SK-N-SH (cell line): ENCODE data around the gene AGL. TPM values are rescaled to one million over a fixed set of nuclear protein-coding genes. Genes with fewer than 3 reads are reported as not detected.

Experiments used
- CTCF ChIA-PET: fragments of 300-600, 350-600 bp; formaldehyde crosslinking; extraction: SDS; loops from one replicate; lab custom pipeline; 2021; lab: Yijun Ruan, JAX
- POLR2A ChIA-PET: fragments of 350-600 bp; sonication (Branson Sonifier 250); formaldehyde crosslinking; extraction: SDS; loops from one replicate; lab custom pipeline; 2020; ENCODE audit warnings: antibody characterized with exemption, inconsistent platforms; lab: Yijun Ruan, JAX
- DNase-seq: peaks from one replicate; pipeline ENCODE4 v3.0.0; 2012
- H2AFZ ChIP-seq: fragments of 200-600 bp; sonication (generic); 2 replicates; pipeline ENCODE4 v1.8.1; 2016; ENCODE audit warnings: antibody characterized with exemption, mild to moderate bottlenecking, low read depth
- H3F3A ChIP-seq: fragments of 200-600 bp; sonication (generic); replicated peaks from 2 replicates; pipeline ENCODE3; 2016; ENCODE audit warnings: antibody characterized with exemption, mild to moderate bottlenecking; ENCODE audit not compliant: insufficient read depth
- H3K27ac ChIP-seq, 2 experiments: fragments of 200-500 bp in 1 of 2; fragments of 200-600 bp in 1 of 2; sonication (Bioruptor generic) in 1 of 2; sonication (generic), shearing (Covaris generic) in 1 of 2; 2 replicates each; pipeline versions ENCODE4 v1.5.1 to v1.6.1; 2014 to 2016; ENCODE audit warnings: low read depth in 2 of 2, inconsistent platforms in 1 of 2, low read length in 1 of 2, mild to moderate bottlenecking in 1 of 2, mixed read lengths in 1 of 2
- H3K27me3 ChIP-seq: fragments of 200-600 bp; sonication (generic), shearing (Covaris generic); 2 replicates; pipeline ENCODE4 v1.6.1; 2016; ENCODE audit warnings: mixed run types; ENCODE audit not compliant: insufficient read depth
- H3K36me3 ChIP-seq, 2 experiments: fragments of 200-500 bp in 1 of 2; fragments of 200-600 bp in 1 of 2; sonication (Bioruptor generic) in 1 of 2; sonication (generic) in 1 of 2; replicated peaks in 1 of 2; 2 replicates each; pipeline versions ENCODE3 to v1.5.1; 2014 to 2016; ENCODE audit warnings: low read length in 1 of 2, mild to moderate bottlenecking in 1 of 2; ENCODE audit not compliant: insufficient read depth in 2 of 2, control insufficient read depth in 1 of 2
- H3K4me1 ChIP-seq, 2 experiments: fragments of 200-500 bp in 1 of 2; fragments of 200-600 bp in 1 of 2; sonication (Bioruptor generic) in 1 of 2; sonication (generic), shearing (Covaris generic) in 1 of 2; 2 replicates each; pipeline versions ENCODE4 v1.5.1 to v1.6.1; 2014 to 2016; ENCODE audit warnings: low read depth in 1 of 2, low read length in 1 of 2, mixed run types in 1 of 2; ENCODE audit not compliant: insufficient read depth in 2 of 2, control insufficient read depth in 1 of 2
- H3K4me2 ChIP-seq: fragments of 200-600 bp; sonication (generic), shearing (Covaris generic); 2 replicates; pipeline ENCODE4 v1.6.1; 2017; ENCODE audit warnings: mixed run types
- H3K4me3 ChIP-seq, 2 experiments: fragments of 200-500 bp in 1 of 2; fragments of 200-600 bp in 1 of 2; sonication (Bioruptor generic) in 1 of 2; sonication (generic), shearing (Covaris generic) in 1 of 2; 2 replicates each; pipeline versions ENCODE4 v1.5.1 to v1.8.1; 2014 to 2016; ENCODE audit warnings: low read depth in 2 of 2, inconsistent platforms in 1 of 2, low read length in 1 of 2, mild to moderate bottlenecking in 1 of 2, mixed read lengths in 1 of 2, moderate library complexity in 1 of 2
- H3K79me2 ChIP-seq: fragments of 200-600 bp; sonication (generic); 2 replicates; pipeline ENCODE4 v1.8.1; 2017; ENCODE audit warnings: mild to moderate bottlenecking; ENCODE audit not compliant: insufficient read depth
- H3K9ac ChIP-seq: fragments of 200-600 bp; sonication (generic); 2 replicates; pipeline ENCODE4 v1.6.1; 2017; ENCODE audit warnings: mixed run types
- H3K9me2 ChIP-seq: fragments of 200-600 bp; sonication (generic); 2 replicates; pipeline ENCODE4 v1.6.1; 2017; ENCODE audit warnings: mixed run types
- H3K9me3 ChIP-seq: fragments of 200-600 bp; sonication (generic); 2 replicates; pipeline ENCODE4 v1.6.1; 2017; ENCODE audit warnings: mixed run types, mild to moderate bottlenecking, moderate library complexity
- H4K20me1 ChIP-seq: fragments of 200-600 bp; sonication (generic); 2 replicates; pipeline ENCODE4 v1.6.1; 2017; ENCODE audit warnings: mild to moderate bottlenecking, mixed run types; ENCODE audit not compliant: insufficient read depth
- CHD2 ChIP-seq: fragments of 150-350 bp; IDR thresholded peaks from 2 replicates; pipeline ENCODE4 v1.6.1; 2018; ENCODE audit warnings: low read length; ENCODE audit not compliant: partially characterized antibody
- CTCF ChIP-seq: fragments of 200-600 bp; sonication (generic); IDR thresholded peaks from 2 replicates; pipeline ENCODE4 v1.6.1; 2017; ENCODE audit warnings: antibody characterized with exemption, mild to moderate bottlenecking, moderate library complexity
- FOSL2 ChIP-seq: IDR thresholded peaks from 2 replicates; pipeline ENCODE4 v1.4.0; 2012; ENCODE audit warnings: low read depth, mild to moderate bottlenecking, moderate library complexity, borderline replicate concordance
- GATA2 ChIP-seq: sonication (generic); formaldehyde crosslinking; IDR thresholded peaks from 2 replicates; pipeline ENCODE4 v1.5.0; 2020; ENCODE audit warnings: mild to moderate bottlenecking, missing genetic modification reagents
- MAX ChIP-seq: IDR thresholded peaks from 2 replicates; pipeline ENCODE4 v1.4.0; 2012; ENCODE audit warnings: low read depth
- MEF2A ChIP-seq: IDR thresholded peaks from 2 replicates; pipeline ENCODE4 v1.4.0; 2012; ENCODE audit warnings: low read depth, borderline replicate concordance
- MXI1 ChIP-seq: IDR thresholded peaks from 2 replicates; pipeline ENCODE4 v1.6.1; 2012; ENCODE audit warnings: mild to moderate bottlenecking, low read depth, low read length, improper control_type of control experiment
- NFIC ChIP-seq: IDR thresholded peaks from 2 replicates; pipeline ENCODE4 v1.4.0; 2012; ENCODE audit warnings: borderline replicate concordance
- NRF1 ChIP-seq: IDR thresholded peaks from 2 replicates; pipeline ENCODE4 v1.6.1; 2012; ENCODE audit warnings: low read depth, mild to moderate bottlenecking, low read length
- RAD21 ChIP-seq: IDR thresholded peaks from 2 replicates; pipeline ENCODE4 v1.6.1; 2012; ENCODE audit warnings: mild to moderate bottlenecking, low read length
- SMC3 ChIP-seq: IDR thresholded peaks from 2 replicates; pipeline ENCODE4 v1.6.1; 2012; ENCODE audit warnings: low read depth, low read length, improper control_type of control experiment
- USF2 ChIP-seq: fragments of 150-350 bp; IDR thresholded peaks from 2 replicates; pipeline ENCODE4 v1.6.1; 2017; ENCODE audit warnings: antibody characterized with exemption, low read length, low read depth, borderline replicate concordance
- YY1 ChIP-seq: IDR thresholded peaks from 2 replicates; pipeline ENCODE4 v1.4.0; 2012; ENCODE audit warnings: low read depth, mild to moderate bottlenecking
- WGBS: methylation state at CpG from one replicate; pipeline ENCODE4 v1.1.6; 2017; ENCODE audit warnings: low lambda C conversion rate; 5-methylcytosine and 5-hydroxymethylcytosine counted together
- polyA plus RNA-seq, 3 experiments: library from polyadenylated mRNA; depleted of rRNA; stranded (reverse); fragments of >200 nt; gene quantifications; 2 replicates each; pipeline ENCODE4 v1.2.3, GENCODE V29; 2012
- TF ChIP-seq, protein P1 (sequence below): fragments of 150-350 bp; IDR thresholded peaks from 2 replicates; pipeline ENCODE4 v1.6.1; 2016; ENCODE audit warnings: mild to moderate bottlenecking, low read depth, low read length

AGL gene
- polyA plus RNA-seq, 1 of the 3 experiments (the other 2 are of a cell fraction): 1.5 TPM

DNA sequence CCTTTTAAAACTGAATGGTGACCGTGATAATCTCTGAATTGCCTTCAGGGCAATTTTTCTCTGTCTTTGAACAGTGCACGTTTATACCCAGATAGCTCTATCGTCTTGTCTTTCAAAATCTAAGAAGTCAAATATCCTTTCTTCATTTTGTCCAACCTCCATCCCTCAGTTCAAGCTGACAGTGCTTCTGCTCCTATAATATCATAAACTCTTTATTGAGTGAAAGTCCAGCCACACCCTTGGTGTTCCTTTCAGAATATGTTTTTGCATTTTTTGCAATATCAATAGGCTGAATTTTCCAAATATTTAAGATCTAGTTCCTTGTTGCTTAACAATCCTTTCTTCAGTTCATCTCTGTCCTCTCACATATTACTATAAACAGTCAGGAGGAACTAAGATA lies 48.6 kb upstream of the AGL start (continued):
- no peak for TF ChIP-seq CHD2
- no peak for TF ChIP-seq GATA2 (CRISPR knock-in tag)
- TF ChIP-seq NRF1: no peak

GRCh38 chr1:99806882-99807281 lies 43.3 kb upstream of the AGL start:
- Histone ChIP-seq H3K36me3 (no peaks in the 10 kb centered on the region), H3K79me2 (no peaks in the 10 kb centered on the region), H3K27me3 (no peaks in the 10 kb centered on the region), H3K4me1 (peaks cover 0 to 4% of the 10 kb centered on the region in 2 experiments; a peak in 2 of 4 replicates), H3K4me3 (no peak overlapping the region), H3K4me2 (no peak overlapping the region), H3K9me2 (no peaks in the 10 kb centered on the region), H4K20me1 (no peaks in the 10 kb centered on the region), H3K9me3 (no peaks in the 10 kb centered on the region), H3F3A (no peaks in the 10 kb centered on the region), H3K9ac (no peak overlapping the region), H2AFZ (no peak overlapping the region), H3K27ac (no peak overlapping the region)
- WGBS: 36% methylated on average over 2 of the region's 2 CpGs
- POLR2A ChIA-PET: no interaction called here
- no peak for DNase-seq
- TF ChIP-seq, protein P1, sequence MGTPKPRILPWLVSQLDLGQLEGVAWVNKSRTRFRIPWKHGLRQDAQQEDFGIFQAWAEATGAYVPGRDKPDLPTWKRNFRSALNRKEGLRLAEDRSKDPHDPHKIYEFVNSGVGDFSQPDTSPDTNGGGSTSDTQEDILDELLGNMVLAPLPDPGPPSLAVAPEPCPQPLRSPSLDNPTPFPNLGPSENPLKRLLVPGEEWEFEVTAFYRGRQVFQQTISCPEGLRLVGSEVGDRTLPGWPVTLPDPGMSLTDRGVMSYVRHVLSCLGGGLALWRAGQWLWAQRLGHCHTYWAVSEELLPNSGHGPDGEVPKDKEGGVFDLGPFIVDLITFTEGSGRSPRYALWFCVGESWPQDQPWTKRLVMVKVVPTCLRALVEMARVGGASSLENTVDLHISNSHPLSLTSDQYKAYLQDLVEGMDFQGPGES: no peak
- TF ChIP-seq MEF2A (no peak), USF2 (no peak), YY1 (no peak), NFIC (no peak), FOSL2 (no peak)
- CTCF ChIA-PET: interaction anchor here (0.6 to 2.0 kb wide), 7 partner anchors 649 to 1432 kb away, joined by 3 to 7 read pairs (median 4); no protein-coding TSS in a partner anchor

GRCh38 chr1:99808391-99809115 lies 41.6 kb upstream of the AGL start:
- H3K27ac ChIP-seq: peak overlapping the region; percentile 20; a peak in 2 of 4 replicates
- no peaks in the 10 kb centered on the region for H3K79me2 ChIP-seq
- peak overlapping the region; percentile 61 for H3K9ac ChIP-seq
- POLR2A ChIA-PET: no interaction called here
- WGBS: 15% methylated on average over 7 of the region's 7 CpGs
- no peaks in the 10 kb centered on the region for H3K36me3 ChIP-seq
- peak overlapping the region; percentile 15 to 51; a peak in 2 of 4 replicates for H3K4me3 ChIP-seq
- peaks cover 0 to 4% of the 10 kb centered on the region in 2 experiments; a peak in 2 of 4 replicates for H3K4me1 ChIP-seq
- H3F3A ChIP-seq: no peaks in the 10 kb centered on the region
- CTCF ChIA-PET: interaction anchor here (0.8 to 1.0 kb wide), 2 partner anchors 201 to 229 kb away, joined by 4 read pairs; a partner anchor contains a TSS
- no peaks in the 10 kb centered on the region for H4K20me1 ChIP-seq
- no peaks in the 10 kb centered on the region for H3K9me2 ChIP-seq
- peak; percentile 46; the same call in 1 of the 2 replicates for TF ChIP-seq MAX
- no peak for TF ChIP-seq MEF2A
- TF ChIP-seq RAD21: peak; percentile 91
- peak; percentile 74 for TF ChIP-seq SMC3
- TF ChIP-seq FOSL2: no peak
- TF ChIP-seq MXI1: peak; percentile 64; the same call in 1 of the 2 replicates
- peak; percentile 74 for TF ChIP-seq CTCF
- TF ChIP-seq, all 33 proteins: peak for 5
- Histone ChIP-seq H2AFZ (peak overlapping the region; percentile 95), H3K27me3 (no peaks in the 10 kb centered on the region), H3K4me2 (peak overlapping the region; percentile 71), H3K9me3 (no peaks in the 10 kb centered on the region)
- DNase-seq: peak; percentile 74
